ENCODE results near the gene GET3. TPM values are rescaled to one million over a fixed set of nuclear protein-coding genes. Genes with fewer than 3 reads are reported as not detected.
"Not testable (repeated sequence)": the region's sequence is repeated elsewhere in the genome, so short reads cannot be mapped to it uniquely, and the experiment has no call there.

The GET3 gene
- total and polyA plus RNA-seq, 8 donors = 51.4 to 71.2 (median 58.6) TPM

- H3K27me3 ChIP-seq = no peaks in the 10 kb centered on the region
- H3K9me3 ChIP-seq = no peaks in the 10 kb centered on the region
- H3K4me3 ChIP-seq = no peak overlapping the region
- H3K36me3 ChIP-seq = peaks cover 0 to 100% of the 10 kb centered on the region in 2 donors
- H3K27ac ChIP-seq = no peak overlapping the region
- H3K4me1 ChIP-seq = no peaks in the 10 kb centered on the region
- TF ChIP-seq CTCF (IDR thresholded peaks at IDR 0.05) = no peak
- intact Hi-C loops (cut with DNase I) = no loop called here
- DNase-seq = no peak
- no peak for ATAC-seq
Observed at GRCh38 chr19:12706332-12706718, 31.0 kb upstream of the GET3 start.

- Histone ChIP-seq H3K36me3 (peaks cover 0 to 98% of the 10 kb centered on the region in 2 donors), H3K4me1 (no peaks in the 10 kb centered on the region), H3K27me3 (no peaks in the 10 kb centered on the region), H3K27ac (no peak overlapping the region), H3K9me3 (no peaks in the 10 kb centered on the region), H3K4me3 (no peak overlapping the region)
- no peak for ATAC-seq
- TF ChIP-seq CTCF (IDR thresholded peaks at IDR 0.05) = no peak
- no peak for DNase-seq
- intact Hi-C loops (cut with DNase I) = no loop called here
Observed at GRCh38 chr19:12708641-12709040, 28.7 kb upstream of the GET3 start.

- H3K4me3 ChIP-seq = no peak overlapping the region
- H3K9me3 ChIP-seq = no peaks in the 10 kb centered on the region
- peaks cover 0 to 98% of the 10 kb centered on the region in 2 donors for H3K36me3 ChIP-seq
- no peak overlapping the region for H3K27ac ChIP-seq
- no peaks in the 10 kb centered on the region for H3K27me3 ChIP-seq
- no peak for DNase-seq
- TF ChIP-seq CTCF (IDR thresholded peaks at IDR 0.05) = no peak
- no peak for ATAC-seq
- intact Hi-C loops (cut with DNase I) = no loop called here
- H3K4me1 ChIP-seq = no peaks in the 10 kb centered on the region
Observed at GRCh38 chr19:12711187-12711586, 26.1 kb upstream of the GET3 start.

GRCh38 chr19:12712077-12712476, 25.2 kb upstream of the GET3 start:
- H3K4me1 ChIP-seq; H3K27me3 ChIP-seq; intact Hi-C loops (cut with DNase I); DNase-seq; H3K9me3 ChIP-seq; H3K4me3 ChIP-seq; ATAC-seq; H3K27ac ChIP-seq: not testable (repeated sequence)
- H3K36me3 ChIP-seq = peaks cover 0 to 98% of the 10 kb centered on the region in 2 donors
- peak; percentile 14 to 25 for TF ChIP-seq CTCF (IDR thresholded peaks at IDR 0.05)

GRCh38 chr19:12713304-12713703, 24.0 kb upstream of the GET3 start:
- intact Hi-C loops (cut with DNase I); H3K27me3 ChIP-seq; H3K4me3 ChIP-seq; H3K9me3 ChIP-seq; H3K4me1 ChIP-seq; H3K27ac ChIP-seq; ATAC-seq; DNase-seq: not testable (repeated sequence)
- H3K36me3 ChIP-seq = peaks cover 0 to 98% of the 10 kb centered on the region in 2 donors

- H3K27ac ChIP-seq = no peak overlapping the region
- no peaks in the 10 kb centered on the region for H3K27me3 ChIP-seq
- no peak overlapping the region for H3K4me3 ChIP-seq
- DNase-seq (no peak), ATAC-seq (no peak)
- H3K4me1 ChIP-seq = peaks cover 2 to 5% of the 10 kb centered on the region in 2 donors
- intact Hi-C loops (cut with DNase I) = no loop called here
- H3K9me3 ChIP-seq = no peaks in the 10 kb centered on the region
- H3K36me3 ChIP-seq = peaks cover 0 to 89% of the 10 kb centered on the region in 2 donors
- TF ChIP-seq CTCF (IDR thresholded peaks at IDR 0.05) = no peak
Observed at GRCh38 chr19:12715102-12715501, 22.2 kb upstream of the GET3 start.
